Measurements from ENCODE around the gene ACSL1.
"Not testable (repeated sequence)": the region's sequence is repeated elsewhere in the genome, so short reads cannot be mapped to it uniquely, and the experiment has no call there.

ACSL1 gene

GRCh38 chr4:184750926-184751584 is 74.7 kb downstream of the ACSL1 start:
- DNase-seq: no peak

- DNase-seq: no peak
Observed at GRCh38 chr4:184748251-184748652, 77.5 kb downstream of the ACSL1 start.

- DNase-seq: no peak
Observed at GRCh38 chr4:184747034-184747830, 78.5 kb downstream of the ACSL1 start.

- DNase-seq: peak; percentile 65
Observed at GRCh38 chr4:184745831-184746795, 79.7 kb downstream of the ACSL1 start.

GRCh38 chr4:184744236-184744635 is 81.5 kb downstream of the ACSL1 start:
- DNase-seq: no peak

GRCh38 chr4:184743650-184744049 is 82.1 kb downstream of the ACSL1 start:
- no peak for DNase-seq

- not testable (repeated sequence) for DNase-seq
Observed at GRCh38 chr4:184741651-184742050, 84.1 kb downstream of the ACSL1 start.

GRCh38 chr4:184740980-184741391 is 84.8 kb downstream of the ACSL1 start:
- no peak for DNase-seq

GRCh38 chr4:184739575-184739974 is 86.2 kb downstream of the ACSL1 start:
- not testable (repeated sequence) for DNase-seq

GRCh38 chr4:184734758-184735157 is 91.0 kb downstream of the ACSL1 start:
- no peak for DNase-seq

- DNase-seq: peak; percentile 99
Observed at GRCh38 chr4:184733654-184734524, 91.9 kb downstream of the ACSL1 start, which contains the start of gene CENPU. Gene CENPU (minus strand): TSS chr4:184734096. CDS start chr4:184734062, 34 bp downstream.

GRCh38 chr4:184732126-184732525 is 93.6 kb downstream of the ACSL1 start:
- peak; percentile 30 for DNase-seq

GRCh38 chr4:184731056-184731455 is 94.7 kb downstream of the ACSL1 start:
- DNase-seq: no peak

GRCh38 chr4:184729946-184730345 is 95.8 kb downstream of the ACSL1 start:
- no peak for DNase-seq

- no peak for DNase-seq
Observed at GRCh38 chr4:184728858-184729257, 96.9 kb downstream of the ACSL1 start.

- no peak for DNase-seq
Observed at GRCh38 chr4:184727430-184727829, 98.3 kb downstream of the ACSL1 start.

- no peak for DNase-seq
Observed at GRCh38 chr4:184722798-184723197, 103.0 kb downstream of the ACSL1 start.

- DNase-seq: no peak
Observed at GRCh38 chr4:184721254-184721653, 104.5 kb downstream of the ACSL1 start.

- DNase-seq: no peak
Observed at GRCh38 chr4:184719407-184719806, 106.4 kb downstream of the ACSL1 start.

- DNase-seq: no peak
Observed at GRCh38 chr4:184715526-184715925, 110.2 kb downstream of the ACSL1 start.

GRCh38 chr4:184713887-184714286 is 111.9 kb downstream of the ACSL1 start:
- no peak for DNase-seq

GRCh38 chr4:184712322-184712721 is 113.4 kb downstream of the ACSL1 start:
- DNase-seq: no peak

Measured in fibroblast of skin of right biceps (primary cell).